ENCODE results near the gene CCDC172.

DNA sequence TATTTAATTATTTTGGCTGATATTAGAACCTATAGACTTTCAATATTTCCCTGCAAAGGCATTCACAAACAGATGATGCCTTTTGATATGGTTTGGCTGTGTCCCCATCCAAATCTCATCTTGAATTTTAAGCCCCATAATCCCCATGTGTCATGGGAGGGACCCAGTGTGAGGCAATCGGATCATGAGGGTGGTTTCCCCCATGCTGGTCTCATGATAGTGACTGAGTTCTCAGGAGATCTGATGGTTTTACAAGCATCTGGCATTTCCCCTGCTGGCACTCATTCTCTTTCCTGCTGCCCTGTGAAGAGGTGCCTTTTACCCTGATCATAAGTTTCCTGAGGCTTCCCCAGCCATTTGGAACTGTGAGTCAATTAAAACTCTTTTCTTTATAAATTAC, 94.1 kb downstream of the CCDC172 start:
- TF ChIP-seq, protein P1, sequence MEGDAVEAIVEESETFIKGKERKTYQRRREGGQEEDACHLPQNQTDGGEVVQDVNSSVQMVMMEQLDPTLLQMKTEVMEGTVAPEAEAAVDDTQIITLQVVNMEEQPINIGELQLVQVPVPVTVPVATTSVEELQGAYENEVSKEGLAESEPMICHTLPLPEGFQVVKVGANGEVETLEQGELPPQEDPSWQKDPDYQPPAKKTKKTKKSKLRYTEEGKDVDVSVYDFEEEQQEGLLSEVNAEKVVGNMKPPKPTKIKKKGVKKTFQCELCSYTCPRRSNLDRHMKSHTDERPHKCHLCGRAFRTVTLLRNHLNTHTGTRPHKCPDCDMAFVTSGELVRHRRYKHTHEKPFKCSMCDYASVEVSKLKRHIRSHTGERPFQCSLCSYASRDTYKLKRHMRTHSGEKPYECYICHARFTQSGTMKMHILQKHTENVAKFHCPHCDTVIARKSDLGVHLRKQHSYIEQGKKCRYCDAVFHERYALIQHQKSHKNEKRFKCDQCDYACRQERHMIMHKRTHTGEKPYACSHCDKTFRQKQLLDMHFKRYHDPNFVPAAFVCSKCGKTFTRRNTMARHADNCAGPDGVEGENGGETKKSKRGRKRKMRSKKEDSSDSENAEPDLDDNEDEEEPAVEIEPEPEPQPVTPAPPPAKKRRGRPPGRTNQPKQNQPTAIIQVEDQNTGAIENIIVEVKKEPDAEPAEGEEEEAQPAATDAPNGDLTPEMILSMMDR (IDR thresholded peaks at IDR 0.05) = no peak
- no peak for TF ChIP-seq EZH2 (IDR thresholded peaks at IDR 0.05; ENCODE audit: borderline replicate concordance, insufficient read depth, low read depth, low read length, poor library complexity, severe bottlenecking)
